Thyroid gland (tissue), 4 donors: Measurements from ENCODE around the gene EYS. TPM values are rescaled to one million over a fixed set of nuclear protein-coding genes. Genes with fewer than 3 reads are reported as not detected.
A peak's percentile ranks its signal among the peaks of the same experiment; 100 is the strongest.

ENCODE experiments used
- DNase-seq, 2 donors: peaks; one replicate each; pipeline ENCODE4 v3.0.0-alpha.2; 2019
- H3K27ac ChIP-seq, 3 donors: fragments of 200-600 bp; sonication (generic); 1 replicate in 2 of 3; 2 replicates in 1 of 3; pipeline ENCODE4 v1.5.1; 2016 to 2019; ENCODE audit warnings: mild to moderate bottlenecking in 1 of 3, moderate library complexity in 1 of 3
- H3K27me3 ChIP-seq: fragments of 200-600 bp; sonication (generic); one replicate; pipeline ENCODE4 v1.5.1; 2019
- H3K36me3 ChIP-seq, 2 donors: fragments of 200-600 bp; sonication (generic); one replicate each; pipeline ENCODE4 v1.5.1; 2016 to 2019
- H3K4me1 ChIP-seq, 2 donors: fragments of 200-600 bp; sonication (generic); one replicate each; pipeline ENCODE4 v1.5.1; 2017 to 2019
- H3K4me3 ChIP-seq, 3 donors: fragments of 200-600 bp; sonication (generic); replicated peaks in 1 of 3; 1 replicate in 2 of 3; 2 replicates in 1 of 3; pipeline ENCODE4 v1.5.1; 2016; ENCODE audit warnings: mild to moderate bottlenecking in 1 of 3
- H3K9me3 ChIP-seq: fragments of 200-600 bp; sonication (generic); one replicate; pipeline ENCODE4 v1.5.1; 2017
- POLR2A ChIP-seq, 2 donors: fragments of 450-650 bp; IDR thresholded peaks; one replicate each; pipeline ENCODE4 v1.6.1; 2017; ENCODE audit warnings: antibody characterized with exemption in 2 of 2, mild to moderate bottlenecking in 2 of 2, moderate library complexity in 1 of 2
- WGBS, 2 donors: methylation state at CpG; one replicate each; pipeline ENCODE4 v1.1.5; 2017; 5-methylcytosine and 5-hydroxymethylcytosine counted together
- intact Hi-C: fragments of 100-400 bp; cut with DNase I; formaldehyde crosslinking; loops from one replicate; pipeline ENCODE4 v1.15.1; 2023
- total RNA-seq, 4 donors: library from RNA; depleted of rRNA; stranded (reverse); fragments of >200 nt; gene quantifications; one replicate each; pipeline ENCODE4 v1.2.3, GENCODE V29; 2016
- TF ChIP-seq, protein P1 (sequence below), 6 experiments: fragments of 200-600 bp in 3 of 6; fragments of 450-650 bp in 3 of 6; sonication (generic) in 3 of 6; IDR thresholded peaks; one replicate each; pipeline ENCODE4 v1.5.1; 2016 to 2019; ENCODE audit warnings: antibody characterized with exemption in 6 of 6, mild to moderate bottlenecking in 2 of 6, inconsistent platforms in 1 of 6, moderate library complexity in 1 of 6

EYS gene
- total RNA-seq, 4 donors from 2014 or later, result not detected

DNA sequence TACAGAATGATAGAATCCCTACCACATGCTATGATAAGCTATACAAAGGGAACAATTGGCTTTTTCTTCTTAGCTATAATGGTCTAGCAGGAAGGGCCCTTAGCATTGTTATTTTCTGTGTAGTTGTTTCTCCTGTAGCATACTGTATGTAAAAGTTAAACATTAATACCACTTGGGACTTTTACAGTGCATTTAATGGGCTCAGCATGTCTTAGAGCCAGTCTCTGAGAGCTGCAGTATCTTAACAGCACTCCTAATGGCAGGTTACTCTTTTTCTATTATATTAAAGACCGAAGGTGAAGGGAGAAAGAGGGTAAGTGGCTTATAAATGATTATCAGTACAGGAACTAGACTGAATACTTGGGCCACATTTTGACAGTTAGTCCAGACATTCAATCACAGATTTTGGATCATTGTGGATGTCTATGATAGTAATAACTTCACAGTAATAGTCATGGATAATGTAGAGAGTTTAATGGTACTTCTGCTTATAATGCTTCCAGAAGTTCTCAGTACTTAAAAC, 1780.7 kb downstream of the EYS start:
- no peak for DNase-seq

DNA sequence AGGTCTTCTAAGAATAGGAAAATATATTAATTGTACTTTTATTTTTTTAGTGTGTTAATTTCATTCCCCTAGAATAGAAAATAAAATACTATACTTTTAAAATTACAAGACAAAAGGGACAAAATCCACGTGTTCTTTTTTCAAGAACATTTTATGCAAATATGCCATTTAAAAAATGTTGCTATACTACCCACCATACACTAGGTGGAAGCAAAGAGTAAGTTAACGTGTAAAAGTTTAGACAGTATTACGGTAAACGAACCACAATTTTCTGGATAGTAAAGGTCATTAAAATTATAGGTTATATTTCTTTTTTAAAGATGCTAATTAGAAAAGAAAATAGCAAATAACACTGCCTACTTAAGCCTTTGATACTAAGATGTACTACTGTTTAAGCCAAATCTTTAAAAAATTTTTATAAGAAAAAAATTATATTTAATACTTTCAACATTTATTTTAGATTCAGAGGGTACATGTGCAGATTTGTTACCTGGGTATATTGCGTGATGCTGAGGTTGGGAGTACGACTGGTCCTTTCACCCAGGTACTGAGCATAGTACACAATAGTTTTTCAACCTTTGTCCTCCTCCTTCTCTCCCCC, 1783.8 kb downstream of the EYS start:
- WGBS, 2 donors, result 12 to 18% methylated on average over 6 of the region's 6 CpGs
- TF ChIP-seq POLR2A (IDR thresholded peaks at IDR 0.05), result no peak
- TF ChIP-seq, protein P1, sequence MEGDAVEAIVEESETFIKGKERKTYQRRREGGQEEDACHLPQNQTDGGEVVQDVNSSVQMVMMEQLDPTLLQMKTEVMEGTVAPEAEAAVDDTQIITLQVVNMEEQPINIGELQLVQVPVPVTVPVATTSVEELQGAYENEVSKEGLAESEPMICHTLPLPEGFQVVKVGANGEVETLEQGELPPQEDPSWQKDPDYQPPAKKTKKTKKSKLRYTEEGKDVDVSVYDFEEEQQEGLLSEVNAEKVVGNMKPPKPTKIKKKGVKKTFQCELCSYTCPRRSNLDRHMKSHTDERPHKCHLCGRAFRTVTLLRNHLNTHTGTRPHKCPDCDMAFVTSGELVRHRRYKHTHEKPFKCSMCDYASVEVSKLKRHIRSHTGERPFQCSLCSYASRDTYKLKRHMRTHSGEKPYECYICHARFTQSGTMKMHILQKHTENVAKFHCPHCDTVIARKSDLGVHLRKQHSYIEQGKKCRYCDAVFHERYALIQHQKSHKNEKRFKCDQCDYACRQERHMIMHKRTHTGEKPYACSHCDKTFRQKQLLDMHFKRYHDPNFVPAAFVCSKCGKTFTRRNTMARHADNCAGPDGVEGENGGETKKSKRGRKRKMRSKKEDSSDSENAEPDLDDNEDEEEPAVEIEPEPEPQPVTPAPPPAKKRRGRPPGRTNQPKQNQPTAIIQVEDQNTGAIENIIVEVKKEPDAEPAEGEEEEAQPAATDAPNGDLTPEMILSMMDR (IDR thresholded peaks at IDR 0.05), result peak; percentile 22 to 79 (median 52)
- Histone ChIP-seq H3K36me3 (no peaks in the 10 kb centered on the region), H3K4me1 (no peaks in the 10 kb centered on the region), H3K27me3 (no peaks in the 10 kb centered on the region), H3K9me3 (no peaks in the 10 kb centered on the region), H3K27ac (no peak overlapping the region), H3K4me3 (no peak overlapping the region)
- no peak for DNase-seq
- intact Hi-C loops, result no loop called here

More for the DNA sequence above, 1780.7 kb downstream of the EYS start:
- Histone ChIP-seq H3K4me3 (no peak overlapping the region), H3K36me3 (no peaks in the 10 kb centered on the region), H3K27ac (no peak overlapping the region), H3K27me3 (no peaks in the 10 kb centered on the region), H3K9me3 (no peaks in the 10 kb centered on the region), H3K4me1 (no peaks in the 10 kb centered on the region)
- 68 to 74% methylated on average over 1 of the region's 1 CpG for WGBS, 2 donors
- TF ChIP-seq POLR2A (IDR thresholded peaks at IDR 0.05), result no peak
- TF ChIP-seq, protein P1 (IDR thresholded peaks at IDR 0.05), result no peak
- intact Hi-C loops, result no loop called here

DNA sequence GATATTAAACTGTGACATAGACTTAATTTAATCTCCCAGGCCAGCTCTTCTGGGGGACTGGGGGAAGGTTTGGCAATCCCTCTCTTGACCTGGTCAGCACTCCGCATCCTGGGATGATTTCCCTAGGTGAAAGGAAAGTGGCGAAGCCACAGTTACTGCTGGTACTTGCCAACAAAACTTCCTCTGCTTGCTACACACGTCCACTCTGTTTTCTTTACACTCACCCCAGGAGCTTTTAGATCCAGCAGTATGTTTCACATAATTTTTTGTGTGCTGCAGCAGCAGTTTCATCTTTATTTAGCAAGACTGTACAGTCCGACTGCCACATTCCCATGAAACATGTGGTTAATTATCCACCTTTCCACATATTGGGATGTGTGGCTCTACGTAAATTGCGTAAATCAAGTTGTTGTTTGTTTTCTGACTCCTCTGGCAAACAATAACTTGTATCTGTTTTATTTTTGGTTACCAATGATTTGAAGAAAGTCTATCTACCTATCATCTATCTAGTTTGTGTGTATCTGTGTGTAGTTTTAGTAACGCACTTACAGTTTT, 1787.4 kb downstream of the EYS start:
- TF ChIP-seq, protein P1 (IDR thresholded peaks at IDR 0.05), result no peak
- no peak for TF ChIP-seq POLR2A (IDR thresholded peaks at IDR 0.05)
- 72 to 73% methylated on average over 7 of the region's 7 CpGs for WGBS, 2 donors
- Histone ChIP-seq H3K27ac (no peak overlapping the region), H3K36me3 (no peaks in the 10 kb centered on the region), H3K4me1 (no peaks in the 10 kb centered on the region), H3K27me3 (no peaks in the 10 kb centered on the region), H3K9me3 (no peaks in the 10 kb centered on the region), H3K4me3 (no peak overlapping the region)
- DNase-seq, result no peak
- intact Hi-C loops, result loop anchor here (2.0 kb wide), 1 partner anchor 411 kb away; no protein-coding TSS in a partner anchor

DNA sequence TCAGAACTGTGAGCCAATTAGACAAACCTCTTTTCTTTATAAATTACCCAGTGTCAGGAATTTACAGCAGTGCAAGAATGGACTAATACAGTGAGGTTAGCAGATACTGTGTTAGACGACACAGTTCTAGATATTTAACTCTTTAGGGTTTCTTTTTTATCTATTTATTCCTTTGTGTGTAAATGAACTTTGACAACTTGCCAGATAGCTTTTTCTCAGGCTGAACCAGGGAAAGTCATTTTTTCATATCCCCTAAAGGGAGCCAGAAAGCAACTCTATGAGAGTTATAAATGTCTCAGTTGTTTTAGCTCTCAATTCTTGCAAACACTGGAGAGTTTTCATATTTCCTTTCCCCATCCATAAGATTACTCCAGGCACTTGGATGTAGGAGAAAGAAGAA, 1794.1 kb downstream of the EYS start:
- no peak overlapping the region for H3K27ac ChIP-seq
- no peak for DNase-seq
- no peaks in the 10 kb centered on the region for H3K36me3 ChIP-seq
- H3K9me3 ChIP-seq, result no peaks in the 10 kb centered on the region
- H3K27me3 ChIP-seq, result no peaks in the 10 kb centered on the region
- H3K4me1 ChIP-seq, result no peaks in the 10 kb centered on the region
- no peak for TF ChIP-seq POLR2A (IDR thresholded peaks at IDR 0.05)
- TF ChIP-seq, protein P1 (IDR thresholded peaks at IDR 0.05), result no peak
- 37 to 45% methylated on average over 1 of the region's 1 CpG for WGBS, 2 donors
- H3K4me3 ChIP-seq, result no peak overlapping the region
- intact Hi-C loops, result no loop called here

DNA sequence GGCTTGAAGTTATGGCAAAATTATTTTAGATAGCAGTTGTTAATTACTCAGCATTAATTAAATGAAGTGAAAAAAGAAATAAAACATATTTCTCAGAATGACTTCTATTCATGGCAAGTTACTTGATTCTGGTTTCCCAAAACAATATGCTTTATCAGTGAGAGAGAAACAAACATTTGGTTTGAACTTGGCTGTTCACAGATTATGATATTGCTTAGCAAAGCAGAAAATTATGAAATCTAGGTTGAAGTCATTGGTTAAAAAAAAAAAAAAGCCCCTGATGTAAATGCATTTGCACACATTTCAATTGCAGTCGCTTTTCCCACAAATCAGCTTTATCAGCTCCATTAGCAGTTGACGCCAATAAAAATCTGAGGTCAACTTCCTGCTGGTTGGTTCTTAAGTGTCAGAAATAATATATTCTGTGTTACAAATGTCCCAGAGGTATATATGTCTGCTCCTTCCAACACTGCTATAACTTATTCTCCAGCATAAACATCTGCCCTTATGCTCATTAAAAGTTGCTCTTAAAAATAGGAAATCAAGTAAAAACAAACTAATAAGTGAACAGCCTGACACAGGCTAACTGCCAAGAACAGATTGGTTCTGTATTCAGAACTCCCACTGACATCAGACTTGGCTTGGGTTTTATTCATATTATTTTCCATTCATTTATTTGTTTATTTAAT, 1796.0 kb downstream of the EYS start:
- no peaks in the 10 kb centered on the region for H3K36me3 ChIP-seq
- no peak overlapping the region for H3K27ac ChIP-seq
- H3K9me3 ChIP-seq, result no peaks in the 10 kb centered on the region
- intact Hi-C loops, result no loop called here
- H3K27me3 ChIP-seq, result no peaks in the 10 kb centered on the region
- no peak for TF ChIP-seq POLR2A (IDR thresholded peaks at IDR 0.05)
- TF ChIP-seq, protein P1 (IDR thresholded peaks at IDR 0.05), result no peak
- H3K4me1 ChIP-seq, result no peaks in the 10 kb centered on the region
- no peak for DNase-seq
- no peak overlapping the region for H3K4me3 ChIP-seq
- whole genome bisulfite sequencing, 2 donors, result 73 to 85% methylated on average over 2 of the region's 2 CpGs
